Measurements from ENCODE around the gene TULP4. TPM values are rescaled to one million over a fixed set of nuclear protein-coding genes. Genes with fewer than 3 reads are reported as not detected.

TULP4 gene
- total and polyA plus RNA-seq, 8 donors: 1.7 to 237 (median 54.3) TPM

- WGBS, 5 donors: 84 to 94% (median 89%) methylated on average over 3 of the region's 3 CpGs
- no peak for DNase-seq
- intact Hi-C loops (cut with DNase I; ENCODE audit: low total_unique reads): no loop called here
- TF ChIP-seq CTCF (IDR thresholded peaks at IDR 0.05): no peak
- TF ChIP-seq EP300 (IDR thresholded peaks at IDR 0.05): no peak
- TF ChIP-seq POLR2AphosphoS5 (IDR thresholded peaks at IDR 0.05): no peak
- no peak for TF ChIP-seq POLR2A (IDR thresholded peaks at IDR 0.05)
- H3K9me3 ChIP-seq: no peaks in the 10 kb centered on the region
- no peaks in the 10 kb centered on the region for H3K27me3 ChIP-seq
- peaks cover 5 to 31% (median 19%) of the 10 kb centered on the region in 4 donors for H3K4me1 ChIP-seq
- no peak overlapping the region for H3K27ac ChIP-seq
- peaks cover 0 to 9% (median 5%) of the 10 kb centered on the region in 4 donors for H3K36me3 ChIP-seq
- no peak overlapping the region for H3K4me3 ChIP-seq
Measured at GRCh38 chr6:158471339-158471738, 159.1 kb downstream of the TULP4 start.

DNA sequence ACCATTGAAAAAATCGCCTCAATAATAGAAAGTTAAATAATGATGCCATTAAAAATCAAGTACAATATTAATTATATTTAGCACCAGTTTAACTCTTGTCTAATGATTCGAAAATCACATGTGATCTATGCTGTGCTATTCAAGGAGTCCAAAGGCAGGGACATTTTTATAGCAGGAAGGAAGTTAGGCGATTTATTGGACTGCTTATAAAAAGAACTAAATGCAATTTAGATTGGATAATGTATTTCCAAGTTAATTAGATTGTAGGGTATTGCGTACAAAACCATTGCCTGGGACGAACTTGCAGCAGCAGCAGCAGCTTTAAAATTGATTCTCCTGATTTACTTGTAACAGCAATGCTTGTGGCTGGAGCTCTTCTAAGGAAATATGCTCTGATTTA is 160.2 kb downstream of the TULP4 start:
- Histone ChIP-seq H3K27me3 (no peaks in the 10 kb centered on the region), H3K36me3 (peaks cover 0 to 8% (median 3%) of the 10 kb centered on the region in 4 donors), H3K4me1 (peaks cover 5 to 25% (median 19%) of the 10 kb centered on the region in 4 donors), H3K27ac (no peak overlapping the region), H3K4me3 (no peak overlapping the region), H3K9me3 (no peaks in the 10 kb centered on the region)
- WGBS, 5 donors: 65 to 85% (median 74%) methylated on average over 5 of the region's 5 CpGs
- intact Hi-C loops (cut with DNase I; ENCODE audit: low total_unique reads): no loop called here
- TF ChIP-seq CTCF (IDR thresholded peaks at IDR 0.05): no peak
- no peak for TF ChIP-seq EP300 (IDR thresholded peaks at IDR 0.05)
- TF ChIP-seq POLR2A (IDR thresholded peaks at IDR 0.05): no peak
- no peak for TF ChIP-seq POLR2AphosphoS5 (IDR thresholded peaks at IDR 0.05)
- no peak for DNase-seq

DNA sequence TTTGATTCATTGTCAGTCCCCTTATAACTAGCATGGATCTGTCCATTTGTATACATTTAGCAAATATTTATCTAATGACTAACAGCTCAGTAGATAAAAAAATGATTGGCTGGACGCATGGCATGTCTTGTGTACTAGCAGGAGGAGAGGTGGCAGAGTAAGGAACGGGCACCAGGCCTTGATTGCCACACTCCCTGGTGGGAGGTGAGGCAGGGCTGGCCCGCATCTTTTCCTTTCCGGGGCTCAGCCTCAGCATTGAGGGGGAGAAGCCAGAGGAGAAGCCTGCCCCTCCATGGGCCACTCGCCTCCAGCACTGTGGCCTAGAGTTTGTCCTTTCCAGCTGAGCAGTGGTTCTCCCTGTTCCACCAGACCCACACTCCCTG is 162.7 kb downstream of the TULP4 start:
- WGBS, 5 donors: 39 to 68% (median 47%) methylated on average over 5 of the region's 5 CpGs
- no peaks in the 10 kb centered on the region for H3K9me3 ChIP-seq
- TF ChIP-seq EP300 (IDR thresholded peaks at IDR 0.05): no peak
- TF ChIP-seq POLR2A (IDR thresholded peaks at IDR 0.05): no peak
- TF ChIP-seq CTCF (IDR thresholded peaks at IDR 0.05): no peak
- no peak for TF ChIP-seq POLR2AphosphoS5 (IDR thresholded peaks at IDR 0.05)
- intact Hi-C loops (cut with DNase I; ENCODE audit: low total_unique reads): no loop called here
- H3K27me3 ChIP-seq: no peaks in the 10 kb centered on the region
- H3K27ac ChIP-seq: peak overlapping the region in 4 of 5 donors; percentile 15 to 49 (median 30)
- H3K36me3 ChIP-seq: peaks cover 2 to 17% (median 14%) of the 10 kb centered on the region in 4 donors
- DNase-seq: peak; percentile 29 to 32
- H3K4me3 ChIP-seq: no peak overlapping the region
- H3K4me1 ChIP-seq: peaks cover 5 to 20% (median 17%) of the 10 kb centered on the region in 4 donors

DNA sequence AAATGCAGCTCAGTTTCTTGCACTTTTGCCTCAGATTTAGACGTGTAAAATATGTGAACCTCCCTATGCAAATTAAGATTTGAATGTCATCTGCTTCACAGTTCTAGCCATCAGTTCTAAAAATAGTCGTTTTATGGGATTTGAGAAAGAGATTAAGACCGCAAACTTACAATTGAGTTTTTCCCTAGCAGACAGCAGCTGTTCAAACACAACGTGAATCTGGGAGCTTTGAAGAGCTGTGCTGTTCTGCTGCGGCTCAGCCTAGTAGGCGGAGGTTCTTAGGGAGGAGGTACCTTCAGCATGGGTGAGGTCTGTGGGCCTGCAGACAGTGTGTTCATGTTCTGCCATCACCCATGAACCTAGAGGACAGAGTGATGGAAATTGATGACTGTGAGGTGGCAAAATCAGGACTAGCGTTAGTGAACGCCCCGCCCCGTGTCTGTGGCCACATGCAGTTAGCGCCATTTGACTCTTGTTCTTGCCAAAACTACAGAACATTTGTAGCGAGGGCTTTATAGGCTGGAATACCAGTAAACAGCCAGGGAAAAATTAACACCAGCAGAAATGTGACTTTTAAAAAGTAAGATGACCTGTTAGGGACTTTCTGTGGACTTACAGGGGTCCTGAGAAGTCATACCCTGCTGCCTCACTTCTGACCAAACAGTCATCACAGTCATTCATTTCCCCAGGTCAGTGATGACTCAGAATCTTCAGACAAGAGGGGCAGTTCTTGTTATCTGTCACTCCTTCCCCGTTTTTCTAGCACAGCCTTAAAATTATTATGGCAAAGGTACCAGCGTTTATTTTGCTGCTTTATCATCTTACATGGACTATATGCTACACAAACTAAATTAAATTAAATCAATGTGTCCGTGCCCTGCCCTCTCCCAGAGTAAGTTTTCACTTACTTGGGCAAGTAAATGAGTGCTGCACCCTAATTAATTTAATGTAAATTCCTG is 163.4 kb downstream of the TULP4 start:
- Histone ChIP-seq H3K27me3 (no peaks in the 10 kb centered on the region), H3K4me3 (no peak overlapping the region), H3K36me3 (peaks cover 8 to 24% (median 21%) of the 10 kb centered on the region in 4 donors), H3K9me3 (no peaks in the 10 kb centered on the region), H3K27ac (peak overlapping the region in 4 of 5 donors; percentile 15 to 49 (median 30)), H3K4me1 (peaks cover 5 to 20% (median 17%) of the 10 kb centered on the region in 4 donors)
- no peak for TF ChIP-seq POLR2A (IDR thresholded peaks at IDR 0.05)
- TF ChIP-seq EP300 (IDR thresholded peaks at IDR 0.05): no peak
- no peak for TF ChIP-seq CTCF (IDR thresholded peaks at IDR 0.05)
- no peak for TF ChIP-seq POLR2AphosphoS5 (IDR thresholded peaks at IDR 0.05)
- peak; percentile 34 to 65 for DNase-seq
- intact Hi-C loops (cut with DNase I; ENCODE audit: low total_unique reads): no loop called here
- WGBS, 5 donors: 43 to 61% (median 51%) methylated on average over 15 of the region's 15 CpGs
